ENCODE measurements around the gene CBX5.
A peak's percentile ranks its signal among the peaks of the same experiment; 100 is the strongest.

The CBX5 gene

GRCh38 chr12:54222609-54223008 lies 57.3 kb downstream of the CBX5 start:
- DNase-seq = no peak

GRCh38 chr12:54221402-54221984 lies 58.4 kb downstream of the CBX5 start:
- DNase-seq = no peak

- no peak for DNase-seq
Measured at GRCh38 chr12:54220567-54220966, 59.4 kb downstream of the CBX5 start.

- peak; percentile 23 to 49 (median 30) for DNase-seq
Measured at GRCh38 chr12:54220092-54220557, 59.8 kb downstream of the CBX5 start.

GRCh38 chr12:54217774-54218241 lies 62.1 kb downstream of the CBX5 start:
- DNase-seq = no peak

- DNase-seq = peak; percentile 14 to 75 (median 44)
Measured at GRCh38 chr12:54216797-54217661, 62.9 kb downstream of the CBX5 start.

- peak in 1 of 4 experiments; percentile 23 for DNase-seq
Measured at GRCh38 chr12:54215989-54216796, 63.7 kb downstream of the CBX5 start.

- DNase-seq = peak; percentile 74 to 82 (median 76)
Measured at GRCh38 chr12:54214553-54215406, 65.1 kb downstream of the CBX5 start.

GRCh38 chr12:54213079-54213478 lies 66.8 kb downstream of the CBX5 start:
- DNase-seq = no peak

GRCh38 chr12:54211920-54212319 lies 68.0 kb downstream of the CBX5 start:
- no peak for DNase-seq

- DNase-seq = no peak
Measured at GRCh38 chr12:54210400-54210790, 69.5 kb downstream of the CBX5 start.

- DNase-seq = no peak
Measured at GRCh38 chr12:54208591-54208990, 71.3 kb downstream of the CBX5 start.

GRCh38 chr12:54207539-54208294 lies 72.2 kb downstream of the CBX5 start:
- peak; percentile 38 to 74 (median 68) for DNase-seq

- DNase-seq = no peak
Measured at GRCh38 chr12:54206791-54207190, 73.1 kb downstream of the CBX5 start.

GRCh38 chr12:54204316-54204715 lies 75.6 kb downstream of the CBX5 start:
- no peak for DNase-seq

- DNase-seq = peak; percentile 11 to 50 (median 44)
Measured at GRCh38 chr12:54201001-54201794, 78.7 kb downstream of the CBX5 start.

- no peak for DNase-seq
Measured at GRCh38 chr12:54200412-54200811, 79.5 kb downstream of the CBX5 start.

GRCh38 chr12:54199917-54200316 lies 80.0 kb downstream of the CBX5 start:
- DNase-seq = no peak

GRCh38 chr12:54199034-54199433 lies 80.9 kb downstream of the CBX5 start:
- no peak for DNase-seq

GRCh38 chr12:54197431-54197909 lies 82.5 kb downstream of the CBX5 start:
- DNase-seq = no peak
